Myocyte (in vitro differentiated cells): ENCODE measurements around the gene CBY3. TPM values are rescaled to one million over a fixed set of nuclear protein-coding genes. Genes with fewer than 3 reads are reported as not detected.
"Not testable (repeated sequence)": the region's sequence is repeated elsewhere in the genome, so short reads cannot be mapped to it uniquely, and the experiment has no call there.

ENCODE experiments used
- DNase-seq: peaks from one replicate; pipeline ENCODE4 v3.0.0-alpha.2; 2012; ENCODE audit warnings: low read depth
- total RNA-seq: library from RNA; depleted of rRNA; stranded (reverse); fragments of >200 nt; gene quantifications from 2 replicates; pipeline ENCODE4 v1.2.3, GENCODE V29; 2014

Gene CBY3
- total RNA-seq, 1 donor from 2014 or later: not detected

GRCh38 chr5:179678223-179679013 is 2.4 kb downstream of the CBY3 start:
- peak; percentile 95 for DNase-seq

- peak; percentile 59 for DNase-seq
Measured at GRCh38 chr5:179668391-179668790, 12.4 kb downstream of the CBY3 start.

- not testable (repeated sequence) for DNase-seq
Measured at GRCh38 chr5:179661647-179662046, 19.2 kb downstream of the CBY3 start.

- peak; percentile 44 for DNase-seq
Measured at GRCh38 chr5:179658179-179658856, 22.5 kb downstream of the CBY3 start.

- not testable (repeated sequence) for DNase-seq
Measured at GRCh38 chr5:179657302-179658178, 23.3 kb downstream of the CBY3 start.

- DNase-seq: peak; percentile 61
Measured at GRCh38 chr5:179653135-179653534, 27.7 kb downstream of the CBY3 start.

GRCh38 chr5:179650245-179650644 is 30.6 kb downstream of the CBY3 start:
- not testable (repeated sequence) for DNase-seq

- not testable (repeated sequence) for DNase-seq
Measured at GRCh38 chr5:179649166-179649703, 31.6 kb downstream of the CBY3 start.

GRCh38 chr5:179648410-179648809 is 32.4 kb downstream of the CBY3 start:
- DNase-seq: no peak

- DNase-seq: not testable (repeated sequence)
Measured at GRCh38 chr5:179644766-179645165, 36.1 kb downstream of the CBY3 start.

- not testable (repeated sequence) for DNase-seq
Measured at GRCh38 chr5:179643141-179643920, 37.5 kb downstream of the CBY3 start.

- DNase-seq: not testable (repeated sequence)
Measured at GRCh38 chr5:179642626-179643025, 38.2 kb downstream of the CBY3 start.

GRCh38 chr5:179641745-179642144 is 39.1 kb downstream of the CBY3 start:
- DNase-seq: not testable (repeated sequence)

- DNase-seq: not testable (repeated sequence)
Measured at GRCh38 chr5:179639296-179639695, 41.5 kb downstream of the CBY3 start.

GRCh38 chr5:179634370-179635172 is 46.3 kb downstream of the CBY3 start:
- DNase-seq: not testable (repeated sequence)

GRCh38 chr5:179633501-179634369 is 47.1 kb downstream of the CBY3 start:
- DNase-seq: not testable (repeated sequence)
